ENCODE results near the gene SHC3. TPM values are rescaled to one million over a fixed set of nuclear protein-coding genes. Genes with fewer than 3 reads are reported as not detected.

The SHC3 gene
- total RNA-seq, 1 experiment from 2014 or later, result 0.27 TPM

GRCh38 chr9:89036383-89036782, 142.2 kb downstream of the SHC3 start:
- H3K9me3 ChIP-seq (ENCODE audit: control insufficient read depth in 1 of 2, insufficient read depth in 1 of 2, low read depth in 1 of 2, low read length in 2 of 2), result no peaks in the 10 kb centered on the region
- no peak overlapping the region for H3K27ac ChIP-seq (ENCODE audit: low read depth, low read length)
- ChIA-PET CTCF (no interaction called here), POLR2A (no interaction called here), RAD21 (ENCODE audit: low non-redundant PET in 1 of 2, low total read pairs in 2 of 2, uncharacterized antibody in 2 of 2, unreplicated experiment in 2 of 2) (no interaction called here)
- no peaks in the 10 kb centered on the region for H3K4me1 ChIP-seq (ENCODE audit: control insufficient read depth in 1 of 2, insufficient read depth in 2 of 2, low read length in 2 of 2)
- H4K20me1 ChIP-seq (ENCODE audit: insufficient read depth), result no peaks in the 10 kb centered on the region
- H3K36me3 ChIP-seq (ENCODE audit: control insufficient read depth in 1 of 2, insufficient read depth in 2 of 2, low read length in 2 of 2), result no peaks in the 10 kb centered on the region
- DNase-seq (ENCODE audit: low read depth, low spot score) (no peak), ATAC-seq (no peak)
- no peak for TF ChIP-seq EZH2 (IDR thresholded peaks at IDR 0.05)
- TF ChIP-seq EZH2phosphoT487 (IDR thresholded peaks at IDR 0.05; ENCODE audit: borderline replicate concordance), result no peak
- no peak for TF ChIP-seq EGR1 (IDR thresholded peaks at IDR 0.05; ENCODE audit: low read depth)
- TF ChIP-seq SIN3A (IDR thresholded peaks at IDR 0.05; ENCODE audit: low read depth), result no peak
- TF ChIP-seq POLR2AphosphoS5 (IDR thresholded peaks at IDR 0.05; ENCODE audit: low read depth, low read length), result no peak
- TF ChIP-seq REST (IDR thresholded peaks at IDR 0.05; ENCODE audit: low read depth), result no peak
- TF ChIP-seq SP1 (IDR thresholded peaks at IDR 0.05; ENCODE audit: low read depth), result no peak
- TF ChIP-seq MAX (IDR thresholded peaks at IDR 0.05), result no peak
- TF ChIP-seq POLR2A (IDR thresholded peaks at IDR 0.05; ENCODE audit: borderline replicate concordance, extremely low read depth, insufficient read depth, insufficient read length), result no peak
- TF ChIP-seq CEBPB (IDR thresholded peaks at IDR 0.05; ENCODE audit: low read depth), result no peak
- TF ChIP-seq JUND (IDR thresholded peaks at IDR 0.05), result no peak
- TF ChIP-seq CBX3 (IDR thresholded peaks at IDR 0.05; ENCODE audit: low read depth), result no peak
- no peaks in the 10 kb centered on the region for H3K79me2 ChIP-seq (ENCODE audit: insufficient read depth, low read length)
- H3K27me3 ChIP-seq (ENCODE audit: insufficient read depth, low read length), result no peaks in the 10 kb centered on the region
- intact Hi-C loops (cut with micrococcal nuclease), result loop anchor here (10.0 kb wide), 1 partner anchor 238 kb away; no protein-coding TSS in a partner anchor
- no peak overlapping the region for H3K9ac ChIP-seq (ENCODE audit: low read length)
- H3K9me2 ChIP-seq (ENCODE audit: insufficient read depth), result no peaks in the 10 kb centered on the region
- no peak overlapping the region for H3K4me2 ChIP-seq (ENCODE audit: low read length)
- no TSS peak for BruUV-seq (replicated peaks)
- H2AFZ ChIP-seq (ENCODE audit: low read depth, low read length, poor library complexity, severe bottlenecking), result no peak overlapping the region
- no peak overlapping the region for H3K4me3 ChIP-seq (replicated peaks in 1 of 2; ENCODE audit: low read depth in 1 of 2, low read length in 2 of 2)

Measured in HCT116 (cell line).